Measurements from ENCODE around the gene OR52L1. TPM values are rescaled to one million over a fixed set of nuclear protein-coding genes. Genes with fewer than 3 reads are reported as not detected.

Gene OR52L1
- total and polyA plus RNA-seq, 3 experiments from 2014 or later: not detected

GRCh38 chr11:5937868-5938602 is 48.8 kb downstream of the OR52L1 start:
- Histone ChIP-seq H3K36me3 (ENCODE audit: insufficient read depth, low read length) (no peaks in the 10 kb centered on the region), H3K4me3 (ENCODE audit: low read length) (no peak overlapping the region), H3K27me3 (ENCODE audit: insufficient read depth, low read length, poor library complexity, severe bottlenecking) (no peaks in the 10 kb centered on the region), H3K4me1 (ENCODE audit: insufficient read depth, low read length) (no peaks in the 10 kb centered on the region), H3K27ac (ENCODE audit: low read depth, low read length) (no peak overlapping the region), H3K9me3 (ENCODE audit: low read length) (no peaks in the 10 kb centered on the region)
- Mint-ChIP-seq H3K4me1 (no peaks in the 10 kb centered on the region), H3K36me3 (no peaks in the 10 kb centered on the region), H3K27me3 (peaks cover 1 to 16% of the 10 kb centered on the region in 2 donors), H3K9me3 (peaks cover 0 to 11% (median 0%) of the 10 kb centered on the region in 5 donors), H3K27ac (no peak overlapping the region), H3K4me3 (no peak overlapping the region)
- no peak for DNase-seq
- POLR2A ChIA-PET: no interaction called here
- CTCF ChIA-PET: no interaction called here

Other genes starting within 250 kb of the OR52L1 start
- gene OR52N4, start 232.7 kb downstream of the OR52L1 start, total RNA-seq: under 1 TPM; 0.22 to 0.48 TPM
- gene OR52N4, start 232.7 kb downstream of the OR52L1 start, polyA plus RNA-seq: 0.71 TPM
- gene OR52N5, start 203.6 kb downstream of the OR52L1 start, total RNA-seq: not detected
- gene OR52N5, start 203.6 kb downstream of the OR52L1 start, polyA plus RNA-seq: not detected
- not detected for gene OR52N1, start 195.7 kb downstream of the OR52L1 start, total RNA-seq
- not detected for gene OR52N1, start 195.7 kb downstream of the OR52L1 start, polyA plus RNA-seq
- not detected for gene OR52N2, start 178.1 kb downstream of the OR52L1 start, total RNA-seq
- not detected for gene OR52N2, start 178.1 kb downstream of the OR52L1 start, polyA plus RNA-seq
- gene OR52E6, start 145.1 kb downstream of the OR52L1 start, total RNA-seq: not detected
- gene OR52E6, start 145.1 kb downstream of the OR52L1 start, polyA plus RNA-seq: not detected
- gene OR52E8, start 129.3 kb downstream of the OR52L1 start, total RNA-seq: not detected
- not detected for gene OR52E8, start 129.3 kb downstream of the OR52L1 start, polyA plus RNA-seq
- not detected for gene OR52E4, start 106.4 kb downstream of the OR52L1 start, total RNA-seq
- gene OR52E4, start 106.4 kb downstream of the OR52L1 start, polyA plus RNA-seq: not detected
- not detected for gene OR52E5, start 93.8 kb downstream of the OR52L1 start, total RNA-seq
- not detected for gene OR52E5, start 93.8 kb downstream of the OR52L1 start, polyA plus RNA-seq
- gene OR56A3, start 44.7 kb downstream of the OR52L1 start, total RNA-seq: not detected
- not detected for gene OR56A3, start 44.7 kb downstream of the OR52L1 start, polyA plus RNA-seq
- gene OR56A5, start 18.5 kb downstream of the OR52L1 start, total RNA-seq: not detected
- gene OR56A5, start 18.5 kb downstream of the OR52L1 start, polyA plus RNA-seq: not detected
- not detected for gene OR56A4, start 20.0 kb upstream of the OR52L1 start, total RNA-seq
- not detected for gene OR56A4, start 20.0 kb upstream of the OR52L1 start, polyA plus RNA-seq
- not detected for gene OR56A1, start 43.8 kb upstream of the OR52L1 start, total RNA-seq
- gene OR56A1, start 43.8 kb upstream of the OR52L1 start, polyA plus RNA-seq: not detected
- not detected for gene OR56B4, start 120.7 kb upstream of the OR52L1 start, total RNA-seq
- not detected for gene OR56B4, start 120.7 kb upstream of the OR52L1 start, polyA plus RNA-seq
- gene OR52B2, start 183.3 kb upstream of the OR52L1 start, total RNA-seq: not detected
- not detected for gene OR52B2, start 183.3 kb upstream of the OR52L1 start, polyA plus RNA-seq
- gene OR52W1, start 212.2 kb upstream of the OR52L1 start, total RNA-seq: not detected
- not detected for gene OR52W1, start 212.2 kb upstream of the OR52L1 start, polyA plus RNA-seq
- not detected for gene C11orf42, start 218.6 kb upstream of the OR52L1 start, total RNA-seq
- gene C11orf42, start 218.6 kb upstream of the OR52L1 start, polyA plus RNA-seq: not detected
- gene FHIP1B, start 247.7 kb upstream of the OR52L1 start, total RNA-seq: 10 to 100 TPM; 20.2 to 20.6 TPM
- gene FHIP1B, start 247.7 kb upstream of the OR52L1 start, polyA plus RNA-seq: 16.4 TPM